ENCODE data around the gene ZP1. TPM values are rescaled to one million over a fixed set of nuclear protein-coding genes. Genes with fewer than 3 reads are reported as not detected.
A peak's percentile ranks its signal among the peaks of the same experiment; 100 is the strongest.

The ZP1 gene
- total and polyA plus RNA-seq, 2 of the 13 experiments (the other 11 are each of a cell fraction or from before 2014, with no cell fraction given) = 0.16 TPM; not detected in 1

DNA sequence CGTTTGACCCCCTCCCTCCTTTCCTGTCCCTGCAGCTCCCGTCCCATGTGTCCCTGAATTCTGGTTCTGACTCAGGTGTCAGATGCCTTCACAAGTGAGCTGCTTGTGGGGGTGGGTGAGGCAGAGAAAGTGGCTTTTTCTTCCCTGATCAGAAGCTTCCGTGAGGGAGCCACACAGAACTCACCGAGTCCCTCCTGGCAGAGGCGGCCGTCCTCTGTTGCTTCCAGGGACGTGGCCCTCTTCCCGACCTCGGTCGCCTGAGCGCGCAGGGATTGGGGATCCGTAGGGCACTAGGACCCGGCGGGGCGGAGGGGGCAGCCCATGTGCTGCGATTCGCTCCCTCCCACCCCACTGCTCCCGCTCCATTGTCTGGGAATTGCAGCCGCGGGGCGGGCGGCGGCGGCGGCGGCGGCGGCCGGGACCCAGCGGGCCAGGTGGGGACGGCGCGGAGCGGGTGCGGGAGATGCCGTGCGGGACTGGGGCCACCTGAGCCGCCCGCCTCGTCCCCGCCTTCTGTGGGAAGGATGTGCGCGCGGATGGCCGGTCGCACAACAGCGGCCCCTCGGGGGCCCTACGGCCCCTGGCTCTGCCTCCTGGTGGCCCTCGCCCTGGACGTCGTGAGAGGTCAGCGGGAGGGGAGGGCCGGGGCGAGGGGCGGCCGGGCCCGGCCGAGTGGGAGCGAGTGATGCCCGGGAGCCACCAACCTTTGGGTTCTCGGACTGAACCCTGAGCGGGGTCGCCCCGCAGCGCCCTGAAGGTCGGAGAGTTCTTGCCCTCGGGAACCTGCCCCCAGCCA lies 57.0 kb downstream of the ZP1 start, which contains the start of gene TMEM132A (continued):
- TF ChIP-seq, protein P1, sequence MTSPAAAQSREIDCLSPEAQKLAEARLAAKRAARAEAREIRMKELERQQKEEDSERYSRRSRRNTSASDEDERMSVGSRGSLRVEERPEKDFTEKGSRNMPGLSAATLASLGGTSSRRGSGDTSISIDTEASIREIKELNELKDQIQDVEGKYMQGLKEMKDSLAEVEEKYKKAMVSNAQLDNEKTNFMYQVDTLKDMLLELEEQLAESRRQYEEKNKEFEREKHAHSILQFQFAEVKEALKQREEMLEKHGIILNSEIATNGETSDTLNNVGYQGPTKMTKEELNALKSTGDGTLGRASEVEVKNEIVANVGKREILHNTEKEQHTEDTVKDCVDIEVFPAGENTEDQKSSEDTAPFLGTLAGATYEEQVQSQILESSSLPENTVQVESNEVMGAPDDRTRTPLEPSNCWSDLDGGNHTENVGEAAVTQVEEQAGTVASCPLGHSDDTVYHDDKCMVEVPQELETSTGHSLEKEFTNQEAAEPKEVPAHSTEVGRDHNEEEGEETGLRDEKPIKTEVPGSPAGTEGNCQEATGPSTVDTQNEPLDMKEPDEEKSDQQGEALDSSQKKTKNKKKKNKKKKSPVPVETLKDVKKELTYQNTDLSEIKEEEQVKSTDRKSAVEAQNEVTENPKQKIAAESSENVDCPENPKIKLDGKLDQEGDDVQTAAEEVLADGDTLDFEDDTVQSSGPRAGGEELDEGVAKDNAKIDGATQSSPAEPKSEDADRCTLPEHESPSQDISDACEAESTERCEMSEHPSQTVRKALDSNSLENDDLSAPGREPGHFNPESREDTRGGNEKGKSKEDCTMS (CRISPR knock-in tag; conservative IDR thresholded peaks at IDR 0.05) = no peak
- TF ChIP-seq ZKSCAN8 (CRISPR knock-in tag; IDR thresholded peaks at IDR 0.05; ENCODE audit: borderline replicate concordance) (no peak), ZFYVE20 (CRISPR knock-in tag; IDR thresholded peaks at IDR 0.05; ENCODE audit: borderline replicate concordance, low read depth) (0 out of 2 replicates have a peak, but pooled peaks have one; percentile 21), ZNF614 (CRISPR knock-in tag; IDR thresholded peaks at IDR 0.05; ENCODE audit: borderline replicate concordance) (peak; percentile 31; the same call in 1 of the 2 replicates), ZNF605 (CRISPR knock-in tag; IDR thresholded peaks at IDR 0.05) (no peak), NONO (IDR thresholded peaks at IDR 0.05) (no peak), NONO (CRISPR knock-in tag; conservative IDR thresholded peaks at IDR 0.05) (peak; percentile 29; the same call in 1 of the 2 replicates), REPIN1 (CRISPR knock-in tag; IDR thresholded peaks at IDR 0.05; ENCODE audit: borderline replicate concordance, low read depth) (peak; percentile 61; the same call in 1 of the 2 replicates), IRX3 (CRISPR knock-in tag; IDR thresholded peaks at IDR 0.05; ENCODE audit: borderline replicate concordance, low read depth) (peak; percentile 81), RBM22 (optimal IDR thresholded peaks at IDR 0.05; ENCODE audit: low read length) (peak; percentile 31), HDAC1 (CRISPR knock-in tag; IDR thresholded peaks at IDR 0.05) (peak; percentile 50), SALL1 (CRISPR knock-in tag; IDR thresholded peaks at IDR 0.05) (peak; percentile 51), ARNT2 (CRISPR knock-in tag; IDR thresholded peaks at IDR 0.05; ENCODE audit: low read depth) (peak; percentile 69; the same call in 1 of the 2 replicates), ZNF274 (CRISPR knock-in tag; IDR thresholded peaks at IDR 0.05) (0 out of 2 replicates have a peak, but pooled peaks have one; percentile 20), STAG1 (CRISPR knock-in tag; IDR thresholded peaks at IDR 0.05) (peak; percentile 7; the same call in 1 of the 2 replicates), EED (CRISPR knock-in tag; IDR thresholded peaks at IDR 0.05) (peak; percentile 50; the same call in 1 of the 2 replicates), ZNF136 (CRISPR knock-in tag; IDR thresholded peaks at IDR 0.05; ENCODE audit: low read depth) (0 out of 2 replicates have a peak, but pooled peaks have one; percentile 53), ERF (CRISPR knock-in tag; IDR thresholded peaks at IDR 0.05) (peak; percentile 42; the same call in 1 of the 2 replicates), ETV5 (CRISPR knock-in tag; IDR thresholded peaks at IDR 0.05; ENCODE audit: borderline replicate concordance) (0 out of 2 replicates have a peak, but pooled peaks have one; percentile 18)
- TF ChIP-seq, protein P2, sequence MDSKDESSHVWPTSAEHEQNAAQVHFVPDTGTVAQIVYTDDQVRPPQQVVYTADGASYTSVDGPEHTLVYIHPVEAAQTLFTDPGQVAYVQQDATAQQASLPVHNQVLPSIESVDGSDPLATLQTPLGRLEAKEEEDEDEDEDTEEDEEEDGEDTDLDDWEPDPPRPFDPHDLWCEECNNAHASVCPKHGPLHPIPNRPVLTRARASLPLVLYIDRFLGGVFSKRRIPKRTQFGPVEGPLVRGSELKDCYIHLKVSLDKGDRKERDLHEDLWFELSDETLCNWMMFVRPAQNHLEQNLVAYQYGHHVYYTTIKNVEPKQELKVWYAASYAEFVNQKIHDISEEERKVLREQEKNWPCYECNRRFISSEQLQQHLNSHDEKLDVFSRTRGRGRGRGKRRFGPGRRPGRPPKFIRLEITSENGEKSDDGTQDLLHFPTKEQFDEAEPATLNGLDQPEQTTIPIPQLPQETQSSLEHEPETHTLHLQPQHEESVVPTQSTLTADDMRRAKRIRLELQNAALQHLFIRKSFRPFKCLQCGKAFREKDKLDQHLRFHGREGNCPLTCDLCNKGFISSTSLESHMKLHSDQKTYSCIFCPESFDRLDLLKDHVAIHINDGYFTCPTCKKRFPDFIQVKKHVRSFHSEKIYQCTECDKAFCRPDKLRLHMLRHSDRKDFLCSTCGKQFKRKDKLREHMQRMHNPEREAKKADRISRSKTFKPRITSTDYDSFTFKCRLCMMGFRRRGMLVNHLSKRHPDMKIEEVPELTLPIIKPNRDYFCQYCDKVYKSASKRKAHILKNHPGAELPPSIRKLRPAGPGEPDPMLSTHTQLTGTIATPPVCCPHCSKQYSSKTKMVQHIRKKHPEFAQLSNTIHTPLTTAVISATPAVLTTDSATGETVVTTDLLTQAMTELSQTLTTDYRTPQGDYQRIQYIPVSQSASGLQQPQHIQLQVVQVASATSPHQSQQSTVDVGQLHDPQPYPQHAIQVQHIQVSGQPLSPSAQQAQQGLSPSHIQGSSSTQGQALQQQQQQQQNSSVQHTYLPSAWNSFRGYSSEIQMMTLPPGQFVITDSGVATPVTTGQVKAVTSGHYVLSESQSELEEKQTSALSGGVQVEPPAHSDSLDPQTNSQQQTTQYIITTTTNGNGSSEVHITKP (CRISPR knock-in tag; IDR thresholded peaks at IDR 0.05; ENCODE audit: low read depth) = 0 out of 2 replicates have a peak, but pooled peaks have one; percentile 57
- TF ChIP-seq, protein P3, sequence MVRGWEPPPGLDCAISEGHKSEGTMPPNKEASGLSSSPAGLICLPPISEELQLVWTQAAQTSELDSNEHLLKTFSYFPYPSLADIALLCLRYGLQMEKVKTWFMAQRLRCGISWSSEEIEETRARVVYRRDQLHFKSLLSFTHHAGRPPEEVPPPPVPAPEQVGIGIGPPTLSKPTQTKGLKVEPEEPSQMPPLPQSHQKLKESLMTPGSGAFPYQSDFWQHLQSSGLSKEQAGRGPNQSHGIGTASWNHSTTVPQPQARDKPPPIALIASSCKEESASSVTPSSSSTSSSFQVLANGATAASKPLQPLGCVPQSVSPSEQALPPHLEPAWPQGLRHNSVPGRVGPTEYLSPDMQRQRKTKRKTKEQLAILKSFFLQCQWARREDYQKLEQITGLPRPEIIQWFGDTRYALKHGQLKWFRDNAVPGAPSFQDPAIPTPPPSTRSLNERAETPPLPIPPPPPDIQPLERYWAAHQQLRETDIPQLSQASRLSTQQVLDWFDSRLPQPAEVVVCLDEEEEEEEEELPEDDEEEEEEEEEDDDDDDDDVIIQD (CRISPR knock-in tag; IDR thresholded peaks at IDR 0.05; ENCODE audit: low read depth) = 0 out of 2 replicates have a peak, but pooled peaks have one; percentile 17
